ENCODE data around the gene SMCO2.

- TF ChIP-seq ZNF436 (CRISPR knock-in tag; IDR thresholded peaks at IDR 0.05) = no peak
- TF ChIP-seq MYNN (IDR thresholded peaks at IDR 0.05) = no peak
- no peak for TF ChIP-seq MYNN (CRISPR knock-in tag; IDR thresholded peaks at IDR 0.05)
- no peak for TF ChIP-seq KLF6 (CRISPR knock-in tag; IDR thresholded peaks at IDR 0.05; ENCODE audit: borderline replicate concordance)
- no peak for TF ChIP-seq NR3C1 (CRISPR knock-in tag; IDR thresholded peaks at IDR 0.05)
- no peak for TF ChIP-seq TARDBP (IDR thresholded peaks at IDR 0.05)
Observed at GRCh38 chr12:27515671-27516070, 69.1 kb downstream of the SMCO2 start.

All from K562 (cell line).